ENCODE results near the gene DGKD. TPM values are rescaled to one million over a fixed set of nuclear protein-coding genes. Genes with fewer than 3 reads are reported as not detected.
A peak's percentile ranks its signal among the peaks of the same experiment; 100 is the strongest.

DGKD gene
- total RNA-seq, 1 donor from 2014 or later: 188 TPM

GRCh38 chr2:233419602-233420391, 65.5 kb downstream of the DGKD start:
- H3K27ac Mint-ChIP-seq: peak overlapping the region; percentile 97
- peak overlapping the region; percentile 87 for H3K4me3 Mint-ChIP-seq
- ATAC-seq (ENCODE audit: low read depth) (peak; percentile 16), DNase-seq (no peak)
- H3K4me1 Mint-ChIP-seq: peaks cover 98% of the 10 kb centered on the region
- ChIA-PET POLR2A (interaction anchor here (0.8 to 3.5 kb wide), 13 partner anchors 10 to 359 kb away, joined by 3 to 19 read pairs (median 5); partner anchors contain the start of gene INPP5D), CTCF (interaction anchor here (0.7 to 3.7 kb wide), 8 partner anchors 13 to 171 kb away, joined by 3 to 34 read pairs (median 4); no protein-coding TSS in a partner anchor)
- peaks cover 38% of the 10 kb centered on the region for H3K36me3 Mint-ChIP-seq (ENCODE audit: low read depth)
- intact Hi-C loops (cut with micrococcal nuclease): loop anchor here (2.0 to 5.0 kb wide), 5 partner anchors 15 to 357 kb away; partner anchors contain the start of genes DGKD and INPP5D
- H3K9me3 Mint-ChIP-seq: no peaks in the 10 kb centered on the region
- H3K27me3 Mint-ChIP-seq: no peaks in the 10 kb centered on the region
- TF ChIP-seq, protein P1, sequence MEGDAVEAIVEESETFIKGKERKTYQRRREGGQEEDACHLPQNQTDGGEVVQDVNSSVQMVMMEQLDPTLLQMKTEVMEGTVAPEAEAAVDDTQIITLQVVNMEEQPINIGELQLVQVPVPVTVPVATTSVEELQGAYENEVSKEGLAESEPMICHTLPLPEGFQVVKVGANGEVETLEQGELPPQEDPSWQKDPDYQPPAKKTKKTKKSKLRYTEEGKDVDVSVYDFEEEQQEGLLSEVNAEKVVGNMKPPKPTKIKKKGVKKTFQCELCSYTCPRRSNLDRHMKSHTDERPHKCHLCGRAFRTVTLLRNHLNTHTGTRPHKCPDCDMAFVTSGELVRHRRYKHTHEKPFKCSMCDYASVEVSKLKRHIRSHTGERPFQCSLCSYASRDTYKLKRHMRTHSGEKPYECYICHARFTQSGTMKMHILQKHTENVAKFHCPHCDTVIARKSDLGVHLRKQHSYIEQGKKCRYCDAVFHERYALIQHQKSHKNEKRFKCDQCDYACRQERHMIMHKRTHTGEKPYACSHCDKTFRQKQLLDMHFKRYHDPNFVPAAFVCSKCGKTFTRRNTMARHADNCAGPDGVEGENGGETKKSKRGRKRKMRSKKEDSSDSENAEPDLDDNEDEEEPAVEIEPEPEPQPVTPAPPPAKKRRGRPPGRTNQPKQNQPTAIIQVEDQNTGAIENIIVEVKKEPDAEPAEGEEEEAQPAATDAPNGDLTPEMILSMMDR (IDR thresholded peaks at IDR 0.05): no peak

GRCh38 chr2:233421091-233421816, 67.0 kb downstream of the DGKD start:
- intact Hi-C loops (cut with micrococcal nuclease): no loop called here
- POLR2A ChIA-PET: interaction anchor here (0.5 to 3.3 kb wide), 7 partner anchors 11 to 145 kb away, joined by 3 to 19 read pairs (median 6); no protein-coding TSS in a partner anchor
- H3K4me1 Mint-ChIP-seq: peaks cover 92% of the 10 kb centered on the region

GRCh38 chr2:233422050-233422639, 67.9 kb downstream of the DGKD start:
- ATAC-seq (ENCODE audit: low read depth): peak; percentile 80
- TF ChIP-seq, protein P1 (IDR thresholded peaks at IDR 0.05): no peak
- peak; percentile 62 for DNase-seq
- Mint-ChIP-seq H3K9me3 (peaks cover 6% of the 10 kb centered on the region), H3K4me1 (peaks cover 92% of the 10 kb centered on the region), H3K4me3 (peak overlapping the region; percentile 71), H3K27ac (peak overlapping the region; percentile 97), H3K36me3 (ENCODE audit: low read depth) (peaks cover 41% of the 10 kb centered on the region), H3K27me3 (no peaks in the 10 kb centered on the region)
- intact Hi-C loops (cut with micrococcal nuclease): loop anchor here (1.0 kb wide), 3 partner anchors 18 to 91 kb away; no protein-coding TSS in a partner anchor
- CTCF ChIA-PET: interaction anchor here (1.7 to 2.8 kb wide), 3 partner anchors 15 to 21 kb away, joined by 8 to 28 read pairs (median 18); no protein-coding TSS in a partner anchor
- POLR2A ChIA-PET: interaction anchor here (0.5 to 2.2 kb wide), 8 partner anchors 9 to 170 kb away, joined by 3 to 9 read pairs (median 5); no protein-coding TSS in a partner anchor

More at GRCh38 chr2:233421091-233421816, 67.0 kb downstream of the DGKD start:
- no peaks in the 10 kb centered on the region for H3K27me3 Mint-ChIP-seq
- TF ChIP-seq, protein P1 (IDR thresholded peaks at IDR 0.05): no peak
- CTCF ChIA-PET: interaction anchor here (1.0 to 3.7 kb wide), 6 partner anchors 14 to 23 kb away, joined by 3 to 34 read pairs (median 13); no protein-coding TSS in a partner anchor
- no peak for ATAC-seq (ENCODE audit: low read depth)
- H3K9me3 Mint-ChIP-seq: no peaks in the 10 kb centered on the region
- DNase-seq: no peak
- H3K36me3 Mint-ChIP-seq (ENCODE audit: low read depth): peaks cover 35% of the 10 kb centered on the region
- peak overlapping the region; percentile 87 for H3K4me3 Mint-ChIP-seq
- peak overlapping the region; percentile 97 for H3K27ac Mint-ChIP-seq

DNA sequence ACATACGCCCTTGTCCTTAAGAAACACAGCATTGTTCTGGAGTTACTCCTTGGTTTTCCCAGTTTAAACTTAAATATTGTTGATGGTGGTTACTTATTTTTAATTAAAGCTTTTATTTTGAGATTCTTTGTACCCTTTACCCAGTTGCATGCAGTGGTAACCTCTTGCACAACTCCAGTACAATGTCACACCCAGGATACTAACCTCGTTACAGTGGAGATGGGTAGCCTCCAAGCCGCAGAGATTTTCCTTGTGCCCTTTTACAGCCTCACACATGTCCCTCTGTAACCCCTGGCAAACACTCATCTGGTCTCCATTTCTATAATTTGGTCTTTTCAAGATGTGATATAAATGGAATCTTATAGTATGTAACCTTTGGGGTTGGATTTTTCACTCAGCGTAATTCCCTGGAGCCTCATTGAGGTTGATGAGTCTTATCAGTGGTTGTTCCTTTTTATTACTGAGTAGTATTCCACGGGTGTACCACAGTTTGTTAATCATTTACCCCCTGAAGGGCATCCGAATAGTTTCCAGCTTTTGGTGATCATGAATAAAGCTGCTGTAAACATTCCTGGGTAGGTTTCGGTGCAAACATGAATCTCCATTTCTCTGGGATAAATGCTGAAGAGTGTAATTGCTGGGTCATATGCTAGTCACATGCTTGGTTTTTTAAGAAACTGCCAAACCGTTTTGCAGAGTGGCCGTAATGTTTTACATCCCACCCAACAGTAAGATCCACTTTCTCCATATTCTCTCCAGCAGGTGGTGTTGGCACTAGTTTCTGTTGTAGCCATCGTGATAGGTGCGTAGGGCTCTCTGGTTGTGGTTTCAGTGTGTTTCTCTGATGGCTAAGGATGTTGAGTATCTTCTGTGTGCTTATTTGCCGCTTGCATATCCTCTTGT, 68.6 kb downstream of the DGKD start:
- H3K36me3 Mint-ChIP-seq (ENCODE audit: low read depth): peaks cover 46% of the 10 kb centered on the region
- POLR2A ChIA-PET: interaction anchor here (0.8 to 2.2 kb wide), 6 partner anchors 8 to 170 kb away, joined by 3 to 9 read pairs (median 5); no protein-coding TSS in a partner anchor

More for the DNA sequence above, 68.6 kb downstream of the DGKD start:
- Mint-ChIP-seq H3K4me3 (no peak overlapping the region), H3K27me3 (no peaks in the 10 kb centered on the region), H3K4me1 (peaks cover 89% of the 10 kb centered on the region), H3K9me3 (peaks cover 6% of the 10 kb centered on the region), H3K27ac (peak overlapping the region; percentile 97)
- ATAC-seq (ENCODE audit: low read depth) (no peak), DNase-seq (no peak)
- TF ChIP-seq, protein P1 (IDR thresholded peaks at IDR 0.05): no peak
- intact Hi-C loops (cut with micrococcal nuclease): loop anchor here (1.0 kb wide), 3 partner anchors 19 to 92 kb away; no protein-coding TSS in a partner anchor
- CTCF ChIA-PET: interaction anchor here (1.7 to 2.8 kb wide), 3 partner anchors 16 to 21 kb away, joined by 8 to 28 read pairs (median 18); no protein-coding TSS in a partner anchor
